Activated CD8-positive, alpha-beta T cell treated with anti-CD3 and anti-CD28 coated beads, Interleukin-2, amount 10 ng/mL, durations not matched to agents 7 days and 5 days (primary cell): ENCODE results near the gene CERS2. TPM values are rescaled to one million over a fixed set of nuclear protein-coding genes. Genes with fewer than 3 reads are reported as not detected.

Experiments used
- ATAC-seq: fragments of 150-1000 bp; cut with Tn5 transposase; one replicate; pipeline ENCODE4 v1.10.0; 2021; ENCODE audit warnings: moderate library complexity
- CTCF ChIA-PET: fragments of 350-600 bp; sonication (Branson Sonifier 250); formaldehyde crosslinking; loops from one replicate; lab custom pipeline; 2021; ENCODE audit warnings: antibody characterized with exemption; lab: Charles Lee
- POLR2A ChIA-PET: fragments of 350-600 bp; sonication (Branson Sonifier 250); formaldehyde crosslinking; loops from one replicate; lab custom pipeline; 2021; ENCODE audit warnings: antibody characterized with exemption; lab: Charles Lee
- DNase-seq: peaks from one replicate; pipeline ENCODE4 v3.0.0-alpha.2; 2020
- H3K27ac Mint-ChIP-seq: one replicate; pipeline ENCODE4 v1.8.0; 2021; ENCODE audit warnings: mild to moderate bottlenecking, mixed read lengths
- H3K27me3 Mint-ChIP-seq: one replicate; pipeline ENCODE4 v1.8.0; 2021; ENCODE audit warnings: low read depth, mixed read lengths
- H3K36me3 Mint-ChIP-seq: one replicate; pipeline ENCODE4 v1.8.0; 2021; ENCODE audit warnings: low read depth, mixed read lengths
- H3K4me1 Mint-ChIP-seq: one replicate; pipeline ENCODE4 v1.8.0; 2021; ENCODE audit warnings: low read depth, mixed read lengths
- H3K4me3 Mint-ChIP-seq: one replicate; pipeline ENCODE4 v1.8.0; 2021; ENCODE audit warnings: mild to moderate bottlenecking, mixed read lengths
- H3K9me3 Mint-ChIP-seq: one replicate; pipeline ENCODE4 v1.8.0; 2022; ENCODE audit warnings: mixed read lengths; ENCODE audit not compliant: insufficient read depth
- total RNA-seq, 2 experiments: library from RNA; stranded (reverse); gene quantifications; one replicate each; pipeline ENCODE4 v1.2.3, GENCODE V29; 2021

CERS2 gene
- total RNA-seq, 2 experiments from 2014 or later: 149 to 150 TPM

- ATAC-seq (no peak), DNase-seq (no peak)
- ChIA-PET POLR2A (interaction anchor here (0.7 to 1.1 kb wide), 3 partner anchors 9 to 131 kb away, joined by 3 to 4 read pairs (median 3); no protein-coding TSS in a partner anchor), CTCF (interaction anchor here (1.0 to 1.9 kb wide), 3 partner anchors 26 to 36 kb away, joined by 3 to 7 read pairs (median 4); no protein-coding TSS in a partner anchor)
- H3K27ac Mint-ChIP-seq: no peak overlapping the region
- H3K27me3 Mint-ChIP-seq: no peaks in the 10 kb centered on the region
- peaks cover 59% of the 10 kb centered on the region for H3K36me3 Mint-ChIP-seq
- peaks cover 38% of the 10 kb centered on the region for H3K4me1 Mint-ChIP-seq
- no peaks in the 10 kb centered on the region for H3K9me3 Mint-ChIP-seq
- H3K4me3 Mint-ChIP-seq: no peak overlapping the region
Observed at GRCh38 chr1:150969626-150970025, 5.0 kb downstream of the CERS2 start.

- CTCF ChIA-PET: no interaction called here
- ATAC-seq: no peak
- Mint-ChIP-seq H3K27me3 (no peaks in the 10 kb centered on the region), H3K36me3 (peaks cover 69% of the 10 kb centered on the region), H3K4me3 (no peak overlapping the region), H3K27ac (peak overlapping the region; percentile 43), H3K4me1 (peaks cover 36% of the 10 kb centered on the region), H3K9me3 (no peaks in the 10 kb centered on the region)
- POLR2A ChIA-PET: no interaction called here
- no peak for DNase-seq
Observed at GRCh38 chr1:150968491-150968890, 6.1 kb downstream of the CERS2 start.

- POLR2A ChIA-PET: no interaction called here
- Mint-ChIP-seq H3K4me3 (no peak overlapping the region), H3K27ac (no peak overlapping the region), H3K4me1 (peaks cover 33% of the 10 kb centered on the region), H3K27me3 (no peaks in the 10 kb centered on the region), H3K36me3 (peaks cover 70% of the 10 kb centered on the region), H3K9me3 (no peaks in the 10 kb centered on the region)
- CTCF ChIA-PET: no interaction called here
- DNase-seq: no peak
- ATAC-seq: no peak
Observed at GRCh38 chr1:150967936-150968335, 6.7 kb downstream of the CERS2 start.

- H3K27ac Mint-ChIP-seq: no peak overlapping the region
- peaks cover 70% of the 10 kb centered on the region for H3K36me3 Mint-ChIP-seq
- CTCF ChIA-PET: interaction anchor here (0.8 to 1.7 kb wide), 3 partner anchors 12 to 30 kb away, joined by 3 to 7 read pairs (median 3); no protein-coding TSS in a partner anchor
- H3K4me1 Mint-ChIP-seq: peaks cover 13% of the 10 kb centered on the region
- DNase-seq (no peak), ATAC-seq (no peak)
- no peaks in the 10 kb centered on the region for H3K9me3 Mint-ChIP-seq
- POLR2A ChIA-PET: interaction anchor here (1.8 kb wide), 1 partner anchor 8 kb away, joined by 9 read pairs; no protein-coding TSS in a partner anchor
- no peak overlapping the region for H3K4me3 Mint-ChIP-seq
- no peaks in the 10 kb centered on the region for H3K27me3 Mint-ChIP-seq
Observed at GRCh38 chr1:150966011-150966410, 8.6 kb downstream of the CERS2 start.

- DNase-seq: no peak
- no peaks in the 10 kb centered on the region for H3K27me3 Mint-ChIP-seq
- H3K27ac Mint-ChIP-seq: no peak overlapping the region
- ChIA-PET POLR2A (interaction anchor here (1.8 kb wide), 1 partner anchor 8 kb away, joined by 9 read pairs; no protein-coding TSS in a partner anchor), CTCF (interaction anchor here (0.8 to 1.7 kb wide), 4 partner anchors 8 to 31 kb away, joined by 3 to 7 read pairs (median 3); no protein-coding TSS in a partner anchor)
- peaks cover 9% of the 10 kb centered on the region for H3K4me1 Mint-ChIP-seq
- ATAC-seq: no peak
- no peaks in the 10 kb centered on the region for H3K9me3 Mint-ChIP-seq
- H3K36me3 Mint-ChIP-seq: peaks cover 74% of the 10 kb centered on the region
- no peak overlapping the region for H3K4me3 Mint-ChIP-seq
Observed at GRCh38 chr1:150965605-150966004, 9.0 kb downstream of the CERS2 start.

GRCh38 chr1:150964164-150964489 is 10.5 kb downstream of the CERS2 start:
- Mint-ChIP-seq H3K36me3 (peaks cover 86% of the 10 kb centered on the region), H3K4me1 (no peaks in the 10 kb centered on the region), H3K9me3 (no peaks in the 10 kb centered on the region), H3K4me3 (no peak overlapping the region), H3K27me3 (no peaks in the 10 kb centered on the region), H3K27ac (peak overlapping the region; percentile 8)
- POLR2A ChIA-PET: interaction anchor here (0.6 to 2.5 kb wide), 2 partner anchors 10 to 13 kb away, joined by 3 to 7 read pairs; no protein-coding TSS in a partner anchor
- no peak for ATAC-seq
- CTCF ChIA-PET: no interaction called here
- no peak for DNase-seq

- ChIA-PET CTCF (no interaction called here), POLR2A (interaction anchor here (0.6 to 2.5 kb wide), 3 partner anchors 10 to 22 kb away, joined by 3 to 7 read pairs (median 3); no protein-coding TSS in a partner anchor)
- no peak overlapping the region for H3K4me3 Mint-ChIP-seq
- peaks cover 83% of the 10 kb centered on the region for H3K36me3 Mint-ChIP-seq
- DNase-seq (no peak), ATAC-seq (no peak)
- no peaks in the 10 kb centered on the region for H3K9me3 Mint-ChIP-seq
- H3K27ac Mint-ChIP-seq: peak overlapping the region; percentile 14
- H3K27me3 Mint-ChIP-seq: no peaks in the 10 kb centered on the region
- no peaks in the 10 kb centered on the region for H3K4me1 Mint-ChIP-seq
Observed at GRCh38 chr1:150963321-150964163, 11.1 kb downstream of the CERS2 start.

- H3K4me3 Mint-ChIP-seq: no peak overlapping the region
- no peaks in the 10 kb centered on the region for H3K4me1 Mint-ChIP-seq
- no peaks in the 10 kb centered on the region for H3K9me3 Mint-ChIP-seq
- CTCF ChIA-PET: no interaction called here
- ATAC-seq: no peak
- DNase-seq: no peak
- H3K27me3 Mint-ChIP-seq: no peaks in the 10 kb centered on the region
- H3K36me3 Mint-ChIP-seq: peaks cover 75% of the 10 kb centered on the region
- POLR2A ChIA-PET: interaction anchor here (2.5 kb wide), 1 partner anchor 12 kb away, joined by 7 read pairs; no protein-coding TSS in a partner anchor
- H3K27ac Mint-ChIP-seq: no peak overlapping the region
Observed at GRCh38 chr1:150961756-150962155, 12.9 kb downstream of the CERS2 start.

GRCh38 chr1:150960646-150961045 is 14.0 kb downstream of the CERS2 start:
- no peak for DNase-seq
- ATAC-seq: no peak
- H3K36me3 Mint-ChIP-seq: peaks cover 70% of the 10 kb centered on the region
- H3K4me3 Mint-ChIP-seq: no peak overlapping the region
- POLR2A ChIA-PET: interaction anchor here (0.8 to 1.4 kb wide), 2 partner anchors 9 to 13 kb away, joined by 3 to 4 read pairs; no protein-coding TSS in a partner anchor
- no peaks in the 10 kb centered on the region for H3K27me3 Mint-ChIP-seq
- H3K4me1 Mint-ChIP-seq: no peaks in the 10 kb centered on the region
- H3K27ac Mint-ChIP-seq: peak overlapping the region; percentile 26
- no peaks in the 10 kb centered on the region for H3K9me3 Mint-ChIP-seq
- CTCF ChIA-PET: no interaction called here

GRCh38 chr1:150957666-150958065 is 17.0 kb downstream of the CERS2 start:
- H3K9me3 Mint-ChIP-seq: no peaks in the 10 kb centered on the region
- no peaks in the 10 kb centered on the region for H3K27me3 Mint-ChIP-seq
- ATAC-seq (no peak), DNase-seq (no peak)
- no peak overlapping the region for H3K27ac Mint-ChIP-seq
- peaks cover 67% of the 10 kb centered on the region for H3K36me3 Mint-ChIP-seq
- H3K4me1 Mint-ChIP-seq: no peaks in the 10 kb centered on the region
- ChIA-PET CTCF (interaction anchor here (1.1 kb wide), 2 partner anchors 38 to 199 kb away, joined by 4 read pairs; partner anchors contain the start of gene TNFAIP8L2), POLR2A (no interaction called here)
- H3K4me3 Mint-ChIP-seq: no peak overlapping the region

GRCh38 chr1:150955280-150955679 is 19.4 kb downstream of the CERS2 start:
- H3K4me1 Mint-ChIP-seq: no peaks in the 10 kb centered on the region
- no peaks in the 10 kb centered on the region for H3K9me3 Mint-ChIP-seq
- no peak overlapping the region for H3K4me3 Mint-ChIP-seq
- CTCF ChIA-PET: no interaction called here
- no peak for ATAC-seq
- H3K27ac Mint-ChIP-seq: peak overlapping the region; percentile 9
- H3K27me3 Mint-ChIP-seq: no peaks in the 10 kb centered on the region
- POLR2A ChIA-PET: no interaction called here
- no peak for DNase-seq
- peaks cover 65% of the 10 kb centered on the region for H3K36me3 Mint-ChIP-seq

- no peaks in the 10 kb centered on the region for H3K27me3 Mint-ChIP-seq
- DNase-seq: no peak
- ChIA-PET CTCF (no interaction called here), POLR2A (no interaction called here)
- H3K36me3 Mint-ChIP-seq: peaks cover 64% of the 10 kb centered on the region
- H3K4me3 Mint-ChIP-seq: no peak overlapping the region
- H3K4me1 Mint-ChIP-seq: no peaks in the 10 kb centered on the region
- H3K27ac Mint-ChIP-seq: no peak overlapping the region
- no peak for ATAC-seq
- H3K9me3 Mint-ChIP-seq: no peaks in the 10 kb centered on the region
Observed at GRCh38 chr1:150954708-150955107, 19.9 kb downstream of the CERS2 start.
